ENCODE results near the gene CD53. TPM values are rescaled to one million over a fixed set of nuclear protein-coding genes. Genes with fewer than 3 reads are reported as not detected.
A peak's percentile ranks its signal among the peaks of the same experiment; 100 is the strongest.
"Not testable (repeated sequence)": the region's sequence is repeated elsewhere in the genome, so short reads cannot be mapped to it uniquely, and the experiment has no call there.

Gene CD53, protein sequence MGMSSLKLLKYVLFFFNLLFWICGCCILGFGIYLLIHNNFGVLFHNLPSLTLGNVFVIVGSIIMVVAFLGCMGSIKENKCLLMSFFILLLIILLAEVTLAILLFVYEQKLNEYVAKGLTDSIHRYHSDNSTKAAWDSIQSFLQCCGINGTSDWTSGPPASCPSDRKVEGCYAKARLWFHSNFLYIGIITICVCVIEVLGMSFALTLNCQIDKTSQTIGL
- total RNA-seq (2014; rRNA removed; shearing (Covaris generic); ENCODE audit: low replicate concordance): not detected in 2 replicates

DNA sequence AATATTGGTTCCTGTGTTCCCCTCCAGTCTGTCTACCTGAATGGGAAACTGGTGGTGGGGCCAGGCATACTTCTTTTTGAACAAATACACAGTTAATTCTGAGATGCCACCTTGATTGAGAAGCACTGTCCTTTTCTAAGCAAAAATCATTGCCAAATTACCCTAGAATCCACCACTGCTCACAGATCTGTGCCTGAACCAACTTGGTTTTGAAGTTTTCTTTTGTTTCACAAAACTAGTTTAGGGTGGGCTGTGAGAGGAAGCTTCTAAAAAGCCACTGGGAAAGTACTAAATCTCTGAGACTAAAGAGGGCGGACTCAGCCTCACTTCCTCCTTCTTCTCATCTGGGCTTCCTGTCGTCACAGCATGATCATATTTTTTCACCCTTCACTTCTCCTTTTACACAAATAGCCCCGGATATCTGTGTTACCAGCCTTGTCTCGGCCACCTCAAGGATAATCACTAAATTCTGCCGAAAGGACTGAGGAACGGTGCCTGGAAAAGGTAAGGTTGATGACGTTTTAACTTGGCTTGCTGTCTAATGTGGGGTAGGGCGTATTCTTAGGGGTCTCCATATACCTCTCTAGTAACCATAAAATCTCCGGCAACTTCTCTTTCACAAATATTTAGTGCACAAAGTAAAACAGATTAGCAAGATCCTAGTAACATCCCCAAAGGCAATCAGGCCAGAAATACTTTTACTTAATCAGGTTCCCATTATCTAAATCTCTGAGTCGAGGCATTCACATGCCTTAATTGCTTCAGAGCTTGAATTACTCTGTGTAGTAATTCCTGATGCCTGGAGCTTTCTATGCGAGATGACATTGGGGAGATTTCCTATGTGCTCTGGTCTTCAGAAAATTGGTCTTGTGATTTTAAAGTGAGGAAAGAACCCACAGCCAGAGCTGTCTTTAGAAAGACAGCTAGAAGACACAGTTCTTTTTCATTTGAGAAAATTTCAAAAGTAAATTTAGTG is at the start of gene CD53:
Gene CD53, plus strand, starts transcription at position 404 of the 976 bp plus-strand sequence. CDS start 18,261 bp downstream, outside the sequence.
- in situ Hi-C loops (cut with HindIII; ENCODE audit: low pct_unique_long_range_greater_than_20kb, low sequenced_read_pairs): no loop called here
- no peak for DNase-seq (ENCODE audit: low read depth)

DNA sequence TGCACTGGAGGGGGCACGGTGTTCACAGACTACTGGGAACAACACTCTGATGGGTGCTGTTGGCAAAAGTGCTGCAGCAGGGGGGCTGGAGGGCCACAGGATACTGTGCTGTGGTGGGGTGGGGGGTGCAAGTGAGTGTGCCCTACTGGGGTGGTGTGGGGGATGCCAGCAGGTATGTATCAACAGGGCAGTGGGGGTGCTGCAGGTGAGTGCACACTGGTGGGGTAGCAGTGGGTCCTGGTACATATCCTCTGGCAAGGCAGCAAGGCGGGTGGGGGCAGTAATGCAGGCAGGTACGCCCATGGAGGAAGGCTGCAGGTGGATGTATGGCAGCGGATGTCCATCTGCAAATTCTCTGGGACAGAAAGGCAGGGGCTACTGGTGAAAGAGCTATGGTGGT is 48.8 kb upstream of the CD53 start:
- in situ Hi-C loops (cut with HindIII; ENCODE audit: low pct_unique_long_range_greater_than_20kb, low sequenced_read_pairs): no loop called here
- DNase-seq (ENCODE audit: low read depth): no peak

DNA sequence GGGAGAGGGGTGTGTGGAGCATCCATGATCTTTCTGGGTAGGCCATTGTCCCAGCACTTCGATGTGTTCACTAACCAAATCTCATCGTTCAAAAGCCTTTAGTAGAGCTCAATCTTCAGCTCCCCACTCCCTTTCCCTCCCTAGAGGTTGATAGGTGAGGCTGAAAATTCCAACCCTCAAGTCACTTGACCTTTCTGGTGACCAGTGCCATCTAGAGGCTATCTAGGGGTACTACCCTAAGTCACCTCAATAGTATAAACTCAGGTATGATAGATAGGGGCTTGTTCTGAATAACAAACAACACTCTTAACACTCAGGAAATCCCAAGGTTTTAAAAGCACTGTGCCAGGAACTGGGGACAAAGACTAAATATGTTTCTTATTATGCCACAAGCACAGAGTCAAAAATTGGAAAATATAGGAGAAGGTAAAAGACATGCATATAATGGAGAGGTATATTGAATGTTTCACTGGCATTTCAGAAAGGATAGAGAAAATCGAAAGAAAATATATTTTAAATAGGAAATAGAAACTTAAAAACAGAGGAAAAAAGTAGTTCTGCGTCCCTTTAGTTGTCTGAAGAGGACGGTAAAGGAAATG is 42.9 kb upstream of the CD53 start:
- in situ Hi-C loops (cut with HindIII; ENCODE audit: low pct_unique_long_range_greater_than_20kb, low sequenced_read_pairs): no loop called here
- peak; percentile 3 for DNase-seq (ENCODE audit: low read depth)

DNA sequence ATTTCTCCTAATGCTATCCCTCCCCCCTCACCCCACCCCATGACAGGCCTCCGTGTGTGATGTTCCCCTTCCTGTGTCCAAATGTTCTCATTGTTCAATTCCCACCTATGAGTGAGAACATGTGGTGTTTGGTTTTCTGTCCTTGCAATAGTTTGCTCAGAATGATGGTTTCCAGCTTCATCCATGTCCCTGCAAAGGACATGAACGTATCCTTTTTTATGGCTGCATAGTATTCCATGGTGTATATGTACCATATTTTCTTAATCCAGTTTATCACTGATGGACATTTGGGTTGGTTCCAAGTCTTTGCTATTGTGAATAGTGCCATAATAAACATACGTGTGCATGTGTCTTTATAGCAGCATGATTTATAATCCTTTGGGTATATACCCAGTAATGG is 39.2 kb upstream of the CD53 start:
- DNase-seq (ENCODE audit: low read depth); in situ Hi-C loops (cut with HindIII; ENCODE audit: low pct_unique_long_range_greater_than_20kb, low sequenced_read_pairs): not testable (repeated sequence)

DNA sequence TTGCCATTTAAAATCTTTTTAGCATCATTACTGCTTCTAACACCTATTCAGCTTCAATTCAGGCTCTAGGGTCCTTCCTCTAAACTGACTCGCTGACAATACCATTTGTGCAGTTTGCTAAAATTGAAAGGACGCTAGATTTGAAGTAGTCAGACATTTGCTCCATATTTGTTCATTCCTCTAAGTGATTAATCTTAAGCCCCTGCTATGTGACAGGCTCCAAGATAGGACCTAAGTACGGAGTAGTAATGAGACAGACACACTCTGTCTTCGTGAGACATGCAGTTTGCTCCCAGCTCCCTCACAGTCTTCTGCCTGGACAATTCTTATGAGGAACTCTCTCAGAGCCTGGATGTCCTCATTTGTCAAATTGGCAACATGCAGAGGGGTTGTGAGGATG is 26.1 kb upstream of the CD53 start:
- DNase-seq (ENCODE audit: low read depth): no peak
- in situ Hi-C loops (cut with HindIII; ENCODE audit: low pct_unique_long_range_greater_than_20kb, low sequenced_read_pairs): no loop called here

DNA sequence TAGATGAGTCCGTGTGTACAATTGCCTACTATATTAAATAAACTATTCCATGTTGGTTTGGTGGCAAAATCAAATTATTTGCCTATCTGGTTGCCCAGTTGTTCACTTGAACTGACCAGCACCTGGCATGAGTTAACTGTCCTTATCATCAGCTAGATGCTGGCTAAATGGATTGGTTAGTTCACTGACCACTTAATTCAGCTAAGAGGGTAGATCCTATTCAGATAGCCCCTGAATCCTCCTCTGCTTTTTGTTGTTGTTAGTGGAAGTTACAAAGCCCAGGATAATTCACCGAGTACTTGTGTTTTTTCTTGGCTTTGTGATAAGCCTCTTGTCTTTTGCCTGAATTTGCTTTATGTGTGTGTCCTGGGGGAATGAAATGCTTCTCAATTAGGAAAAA is 22.8 kb upstream of the CD53 start:
- in situ Hi-C loops (cut with HindIII; ENCODE audit: low pct_unique_long_range_greater_than_20kb, low sequenced_read_pairs): no loop called here
- DNase-seq (ENCODE audit: low read depth): no peak

DNA sequence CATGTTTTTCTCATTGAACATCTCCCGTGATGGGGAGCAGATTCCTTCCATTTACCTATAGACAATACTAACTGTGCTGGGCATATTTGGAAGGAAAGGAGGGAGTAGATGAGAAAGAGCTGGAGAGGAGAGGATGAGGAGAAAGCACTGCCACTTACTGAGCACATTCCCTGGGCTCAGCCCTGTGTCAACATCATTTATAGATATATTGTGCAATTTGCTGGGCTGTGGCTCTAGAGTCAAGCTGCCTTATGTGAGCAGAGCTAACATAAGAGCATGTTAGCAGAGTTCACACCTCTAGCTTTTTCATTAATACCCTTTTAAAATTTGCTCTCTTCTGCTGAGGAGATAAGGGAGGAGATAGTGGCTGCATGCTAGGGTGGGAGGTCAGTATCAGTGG is 22.3 kb upstream of the CD53 start:
- no peak for DNase-seq (ENCODE audit: low read depth)
- in situ Hi-C loops (cut with HindIII; ENCODE audit: low pct_unique_long_range_greater_than_20kb, low sequenced_read_pairs): no loop called here

DNA sequence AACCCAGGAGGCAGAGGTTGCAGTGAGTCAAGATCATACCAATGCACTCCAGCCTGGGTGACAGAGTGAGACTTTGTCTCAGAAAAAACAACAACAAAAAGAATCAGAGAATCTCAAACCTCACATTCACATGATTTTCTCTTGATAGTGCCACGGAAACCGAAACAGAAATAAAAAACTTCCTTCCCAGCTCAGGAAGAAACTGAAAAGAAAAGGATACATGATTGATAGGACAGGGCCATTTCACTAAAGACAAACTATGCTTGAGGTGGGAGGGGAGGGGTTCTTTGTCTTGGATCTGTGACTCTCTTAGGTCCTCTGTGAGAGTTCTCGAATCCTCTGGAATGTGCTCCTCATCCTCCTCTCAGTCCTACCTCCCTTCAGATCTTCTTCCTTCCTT is 19.8 kb upstream of the CD53 start:
- DNase-seq (ENCODE audit: low read depth): no peak
- in situ Hi-C loops (cut with HindIII; ENCODE audit: low pct_unique_long_range_greater_than_20kb, low sequenced_read_pairs): no loop called here

DNA sequence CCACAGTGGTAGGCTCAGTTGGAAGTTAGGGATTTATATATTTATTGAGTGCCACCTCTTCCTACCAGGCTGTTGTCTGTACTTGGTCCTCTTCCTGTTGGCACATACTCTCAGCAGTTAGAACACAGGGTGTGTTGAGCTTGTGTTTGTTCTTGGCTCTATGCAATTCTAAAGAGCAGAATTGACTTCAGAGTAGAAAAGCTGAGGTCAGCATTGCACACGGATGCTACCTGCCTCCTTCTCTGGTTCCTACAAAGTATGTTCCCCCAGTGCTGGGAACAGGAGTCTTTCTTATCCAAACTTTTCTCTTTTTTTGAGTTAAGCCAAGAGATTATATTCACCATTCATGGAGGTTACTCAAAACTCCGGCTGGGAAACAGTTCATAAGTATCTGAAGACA is 16.5 kb upstream of the CD53 start:
- in situ Hi-C loops (cut with HindIII; ENCODE audit: low pct_unique_long_range_greater_than_20kb, low sequenced_read_pairs): no loop called here
- no peak for DNase-seq (ENCODE audit: low read depth)

DNA sequence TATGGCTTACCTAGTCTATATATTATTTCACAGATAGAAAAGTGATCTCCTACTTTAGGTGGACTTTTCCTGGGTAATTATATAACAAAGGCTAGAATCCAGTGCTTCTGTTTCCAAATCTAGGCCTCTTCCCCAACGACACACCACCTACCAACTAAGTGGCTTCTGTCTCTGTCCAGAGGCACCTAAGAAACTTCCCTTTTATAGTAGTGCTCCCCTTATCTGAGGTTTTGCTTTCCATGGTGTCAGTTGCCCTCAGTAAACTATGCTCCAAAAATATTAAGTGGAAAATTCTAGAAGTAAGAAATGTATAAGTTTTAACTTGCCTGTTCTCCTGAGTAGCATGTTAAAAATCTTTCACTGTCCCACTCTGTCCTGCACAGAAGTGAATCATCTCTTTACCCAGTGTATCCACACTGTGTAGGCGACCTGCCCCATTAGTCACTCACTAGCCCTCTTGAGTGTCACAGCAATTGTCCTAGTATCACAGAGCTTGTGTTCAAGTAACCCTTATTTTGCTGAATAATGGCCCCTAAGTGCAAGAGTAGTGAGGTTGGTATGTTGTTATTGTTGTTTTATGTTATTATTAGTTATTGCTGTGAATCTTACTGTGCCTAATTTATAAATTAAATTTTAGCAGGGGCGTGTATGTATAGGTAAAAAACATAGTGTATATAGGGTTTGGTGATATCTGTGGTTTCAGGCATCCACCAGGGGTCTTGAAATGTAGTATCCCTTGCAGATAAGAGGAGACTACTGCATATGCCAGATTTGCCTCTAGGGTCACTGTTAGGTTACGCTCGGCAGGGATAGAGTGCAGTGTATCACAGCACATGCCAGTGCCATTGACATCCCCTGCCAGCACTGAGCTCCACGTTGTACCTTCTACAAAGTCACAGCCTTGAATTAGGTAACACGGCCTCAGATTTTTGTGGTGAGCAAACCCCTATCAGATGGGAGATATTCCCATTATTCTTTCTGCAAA is 14.7 kb upstream of the CD53 start:
- no peak for DNase-seq (ENCODE audit: low read depth)
- in situ Hi-C loops (cut with HindIII; ENCODE audit: low pct_unique_long_range_greater_than_20kb, low sequenced_read_pairs): no loop called here

DNA sequence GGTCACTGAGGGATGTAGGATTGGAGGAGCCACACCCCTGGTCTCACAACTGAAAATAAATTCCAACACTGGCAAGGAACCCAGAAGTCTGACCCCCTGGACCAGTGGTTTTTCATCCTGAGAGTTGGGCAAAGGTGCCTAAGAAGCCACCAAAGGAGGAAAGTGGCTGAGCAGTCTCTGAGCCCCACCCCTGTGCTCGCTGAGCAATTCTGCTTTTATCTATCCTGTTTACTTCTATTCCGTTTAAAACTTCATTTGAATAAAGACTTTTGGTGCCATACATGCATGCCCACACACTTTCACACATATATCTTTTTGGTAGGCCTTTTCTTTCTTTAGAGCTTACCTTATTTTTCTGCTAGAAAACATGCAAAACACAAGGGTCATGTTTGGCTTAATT is 13.9 kb upstream of the CD53 start:
- in situ Hi-C loops (cut with HindIII; ENCODE audit: low pct_unique_long_range_greater_than_20kb, low sequenced_read_pairs): no loop called here
- DNase-seq (ENCODE audit: low read depth): no peak

DNA sequence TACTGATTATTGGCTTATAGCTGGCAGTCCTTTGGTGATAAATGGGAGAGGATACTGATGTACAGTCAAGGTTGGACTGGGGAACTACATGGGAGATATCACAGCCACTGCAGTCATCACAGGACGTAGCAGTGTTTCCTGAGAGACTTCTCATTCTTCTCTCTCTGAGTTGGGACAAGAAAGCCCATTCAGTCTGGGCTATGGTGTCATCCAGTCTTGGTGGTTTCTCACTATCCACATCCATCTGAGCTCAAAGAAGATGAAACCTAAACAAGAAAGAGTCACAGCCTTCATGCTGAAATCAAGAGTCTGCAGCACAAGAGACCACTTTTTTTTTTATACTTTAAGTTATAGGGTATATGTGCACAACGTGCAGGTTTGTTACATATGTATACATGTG is 12.8 kb upstream of the CD53 start:
- in situ Hi-C loops (cut with HindIII; ENCODE audit: low pct_unique_long_range_greater_than_20kb, low sequenced_read_pairs): no loop called here
- DNase-seq (ENCODE audit: low read depth): no peak

DNA sequence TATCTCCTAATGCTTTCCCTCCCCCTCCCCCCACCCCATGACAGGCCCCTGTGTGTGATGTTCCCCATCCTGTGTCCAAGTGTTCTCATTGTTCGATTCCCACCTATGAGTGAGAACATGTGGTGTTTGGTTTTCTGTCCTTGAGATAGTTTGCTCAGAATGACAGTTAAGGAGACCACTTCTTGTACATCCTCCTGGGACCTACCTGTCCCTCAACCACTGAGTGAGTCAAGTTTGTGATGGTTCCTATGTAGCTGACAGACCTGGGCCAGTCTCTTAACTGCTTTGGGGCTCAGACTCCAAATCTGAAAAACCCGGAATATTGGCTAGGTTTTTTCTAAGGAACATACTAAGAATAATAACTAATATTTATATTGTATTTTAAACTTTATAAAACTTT is 12.3 kb upstream of the CD53 start:
- DNase-seq (ENCODE audit: low read depth); in situ Hi-C loops (cut with HindIII; ENCODE audit: low pct_unique_long_range_greater_than_20kb, low sequenced_read_pairs): not testable (repeated sequence)

DNA sequence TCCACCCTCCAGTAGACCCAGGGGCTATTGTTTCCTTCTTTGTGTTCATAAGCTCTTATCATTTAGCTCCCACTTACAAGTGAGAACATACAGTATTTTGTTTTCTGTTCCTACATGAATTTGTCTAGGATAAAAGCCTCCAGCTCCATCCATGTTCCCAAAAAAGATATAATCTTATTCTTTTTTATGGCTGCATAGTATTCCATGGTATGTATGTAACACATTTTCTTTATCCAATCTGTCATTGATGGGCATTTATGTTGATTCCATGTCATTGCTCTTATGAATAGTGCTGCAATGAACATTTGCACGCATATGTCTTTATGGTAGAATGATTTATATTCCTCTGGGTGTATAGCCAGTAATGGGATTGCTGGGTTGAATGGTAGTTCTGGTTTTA is 11.0 kb upstream of the CD53 start:
- in situ Hi-C loops (cut with HindIII; ENCODE audit: low pct_unique_long_range_greater_than_20kb, low sequenced_read_pairs); DNase-seq (ENCODE audit: low read depth): not testable (repeated sequence)

DNA sequence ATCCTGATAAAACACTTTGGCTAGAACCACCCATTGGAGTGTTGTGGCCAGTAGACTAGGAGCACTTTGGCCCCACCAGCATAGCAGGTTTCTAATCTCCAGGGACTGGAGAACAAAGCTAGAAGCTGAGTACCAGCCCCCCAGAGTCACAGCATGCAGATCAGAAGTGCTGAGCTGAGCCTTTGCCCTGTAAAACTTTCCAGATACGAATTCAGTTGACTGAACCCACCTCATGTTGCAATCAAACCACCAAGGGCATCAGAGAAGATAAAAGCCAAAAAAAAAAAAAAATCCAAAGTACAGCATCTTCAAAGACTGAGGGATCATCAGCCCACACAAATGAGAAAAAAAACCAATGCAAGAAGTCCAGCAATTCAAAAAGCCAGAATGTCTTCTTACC is 8.7 kb upstream of the CD53 start:
- DNase-seq (ENCODE audit: low read depth): no peak
- in situ Hi-C loops (cut with HindIII; ENCODE audit: low pct_unique_long_range_greater_than_20kb, low sequenced_read_pairs): no loop called here

DNA sequence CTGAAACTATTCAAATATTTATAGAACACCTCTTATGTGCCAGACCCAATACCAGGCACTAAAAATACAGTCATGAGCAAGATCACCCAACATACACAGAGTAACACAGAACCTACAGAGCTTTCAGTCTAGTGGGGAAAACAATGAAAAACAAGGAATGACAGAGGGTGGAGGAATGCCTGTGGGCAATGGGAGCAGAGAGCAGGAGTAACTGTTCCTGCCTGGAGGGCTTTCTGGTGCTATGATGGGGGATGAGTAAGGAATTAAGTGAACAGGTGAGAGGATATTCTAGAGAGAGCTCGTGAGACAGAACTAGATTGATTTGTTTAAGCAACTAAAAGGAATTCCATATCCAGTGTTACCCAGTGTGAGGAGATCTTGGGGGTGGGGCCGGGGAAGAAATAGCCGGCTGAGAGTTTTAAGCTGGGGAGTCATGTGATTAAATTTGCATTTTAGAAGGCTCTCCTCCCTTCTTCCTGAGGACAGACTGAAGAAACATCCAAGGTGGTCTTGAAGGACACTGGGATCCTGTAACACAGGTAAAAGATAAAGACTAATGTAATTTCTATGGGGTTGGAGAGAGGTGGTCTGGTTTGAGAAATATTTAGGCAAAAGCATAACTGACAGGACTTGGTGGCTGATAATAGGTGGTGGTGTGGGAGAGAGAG is 2.1 kb upstream of the CD53 start:
- DNase-seq (ENCODE audit: low read depth): no peak
- in situ Hi-C loops (cut with HindIII; ENCODE audit: low pct_unique_long_range_greater_than_20kb, low sequenced_read_pairs): no loop called here

DNA sequence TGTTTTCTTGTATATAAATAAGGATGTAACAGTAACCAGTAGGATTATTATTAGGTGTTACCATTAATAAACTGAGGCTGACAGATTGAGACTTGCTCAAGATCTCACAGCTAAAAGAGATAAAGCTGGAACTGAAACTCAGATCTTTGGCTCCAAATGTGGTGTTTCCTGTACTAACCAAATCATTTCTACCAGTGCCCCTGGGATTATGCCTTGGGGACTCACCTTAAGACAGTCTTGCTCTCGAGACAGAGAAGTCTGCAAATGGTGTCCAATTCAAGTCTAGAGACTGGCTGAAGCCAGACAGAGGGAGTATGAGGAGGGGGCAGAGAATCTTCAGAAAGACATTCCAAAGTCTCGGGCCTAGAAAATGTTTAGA is 593 bp upstream of the CD53 start:
- in situ Hi-C loops (cut with HindIII; ENCODE audit: low pct_unique_long_range_greater_than_20kb, low sequenced_read_pairs): no loop called here
- DNase-seq (ENCODE audit: low read depth): no peak

DNA sequence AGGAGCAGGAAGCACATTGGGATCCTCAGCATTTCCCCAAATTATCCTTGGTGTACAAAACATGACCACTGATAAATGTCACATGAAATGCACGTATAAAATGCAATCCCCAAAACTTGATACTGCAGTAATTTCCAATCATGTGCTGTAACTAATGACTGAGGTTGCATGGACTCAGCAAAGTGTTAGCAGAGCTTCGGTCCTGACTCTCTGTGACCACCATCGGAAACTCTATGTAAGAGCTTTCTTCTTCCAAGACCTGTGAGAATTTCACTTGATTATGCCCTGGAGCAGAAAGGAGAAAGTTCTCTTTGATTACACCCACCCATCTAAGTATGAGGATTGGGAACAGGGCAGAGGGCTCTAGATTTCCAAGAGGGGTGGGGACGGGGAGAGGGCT is 908 bp downstream of the CD53 start:
- in situ Hi-C loops (cut with HindIII; ENCODE audit: low pct_unique_long_range_greater_than_20kb, low sequenced_read_pairs): no loop called here
- no peak for DNase-seq (ENCODE audit: low read depth)

Data from Caki2 (cell line).